Memory B cell (primary cell): ENCODE data around the gene MAEL.
"Not testable (repeated sequence)": the region's sequence is repeated elsewhere in the genome, so short reads cannot be mapped to it uniquely, and the experiment has no call there.

Experiments used
- ATAC-seq: fragments of 150-1000 bp; cut with Tn5 transposase; 2 replicates; pipeline ENCODE4 v1.10.0; 2021; ENCODE audit warnings: low read depth, mild to moderate bottlenecking, moderate library complexity
- DNase-seq, 2 donors: peaks; one replicate each; pipeline ENCODE4 v3.0.0; 2022; ENCODE audit warnings: low spot score in 2 of 2
- H3K27ac Mint-ChIP-seq: one replicate; pipeline ENCODE4 v1.8.0; 2022; ENCODE audit warnings: mild to moderate bottlenecking, moderate library complexity, mixed read lengths
- H3K27me3 Mint-ChIP-seq: one replicate; pipeline ENCODE4 v1.8.0; 2022; ENCODE audit warnings: mixed read lengths
- H3K36me3 Mint-ChIP-seq: one replicate; pipeline ENCODE4 v1.8.0; 2022; ENCODE audit warnings: mild to moderate bottlenecking, mixed read lengths
- H3K4me1 Mint-ChIP-seq: one replicate; pipeline ENCODE4 v1.8.0; 2022; ENCODE audit warnings: mixed read lengths
- H3K4me3 Mint-ChIP-seq: one replicate; pipeline ENCODE4 v1.8.0; 2022; ENCODE audit warnings: mild to moderate bottlenecking, moderate library complexity, mixed read lengths
- H3K9me3 Mint-ChIP-seq: one replicate; pipeline ENCODE4 v1.8.0; 2022; ENCODE audit warnings: mixed read lengths

Gene MAEL

GRCh38 chr1:167002354-167002753 lies 13.3 kb downstream of the MAEL start:
- Mint-ChIP-seq H3K4me1 (no peaks in the 10 kb centered on the region), H3K4me3 (no peak overlapping the region), H3K36me3 (no peaks in the 10 kb centered on the region), H3K27ac (no peak overlapping the region), H3K27me3 (peaks cover 11% of the 10 kb centered on the region), H3K9me3 (peaks cover 5% of the 10 kb centered on the region)
- ATAC-seq, result no peak
- DNase-seq, result no peak

DNA sequence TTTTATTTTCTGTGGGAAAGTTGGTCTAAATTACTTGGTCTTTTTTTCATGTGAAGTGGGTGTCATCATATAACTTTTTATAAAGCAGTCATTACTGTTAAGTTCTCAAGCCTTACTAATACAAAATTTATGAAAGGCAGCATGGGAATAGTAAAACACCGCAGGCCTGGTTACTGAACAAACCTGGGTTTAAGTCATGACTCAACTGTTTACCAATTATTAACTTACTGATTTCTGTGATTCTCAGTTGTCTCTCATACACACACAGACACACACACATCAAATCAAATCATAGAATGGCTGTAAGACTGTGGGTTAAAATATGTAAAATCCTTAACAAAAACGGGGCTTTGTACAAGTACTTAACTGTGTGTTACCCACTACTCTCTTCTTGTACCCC lies 14.6 kb downstream of the MAEL start:
- no peak for ATAC-seq
- Mint-ChIP-seq H3K4me3 (no peak overlapping the region), H3K27ac (no peak overlapping the region), H3K4me1 (no peaks in the 10 kb centered on the region), H3K36me3 (no peaks in the 10 kb centered on the region), H3K9me3 (peaks cover 5% of the 10 kb centered on the region), H3K27me3 (peaks cover 10% of the 10 kb centered on the region)
- no peak for DNase-seq

DNA sequence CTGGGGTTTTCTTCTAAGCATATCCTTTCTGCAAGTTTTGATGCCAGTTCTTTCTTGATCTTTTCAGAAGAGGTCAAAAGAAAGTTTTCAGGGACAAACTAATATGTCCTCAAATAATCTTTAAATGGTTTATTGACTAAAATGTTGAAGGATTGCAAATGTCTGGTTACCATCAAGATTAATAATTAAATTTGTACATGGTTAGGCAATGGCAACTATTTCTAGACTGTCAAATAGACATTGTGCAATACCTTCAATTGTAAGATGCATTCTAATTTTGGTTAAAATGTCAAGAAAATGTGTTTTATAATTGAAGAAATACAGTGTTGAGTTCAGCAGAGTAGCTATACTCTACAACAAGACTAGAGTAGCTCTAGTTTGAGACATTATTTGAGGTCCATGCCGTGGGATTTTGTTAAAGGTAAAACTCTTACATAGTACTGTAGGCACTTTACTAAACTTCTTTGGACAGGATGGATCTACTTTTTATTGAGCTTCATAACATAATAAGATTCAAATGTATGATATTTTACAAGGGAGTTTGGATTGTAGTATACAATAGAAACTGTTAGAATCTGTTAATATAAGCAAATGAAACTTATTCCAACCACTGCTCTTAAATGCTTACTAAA lies 22.6 kb downstream of the MAEL start:
- Mint-ChIP-seq H3K27me3 (peaks cover 13% of the 10 kb centered on the region), H3K27ac (no peak overlapping the region), H3K4me1 (no peaks in the 10 kb centered on the region), H3K9me3 (no peaks in the 10 kb centered on the region), H3K36me3 (no peaks in the 10 kb centered on the region), H3K4me3 (no peak overlapping the region)
- DNase-seq, result no peak
- ATAC-seq, result no peak

GRCh38 chr1:167012570-167012969 lies 23.5 kb downstream of the MAEL start:
- ATAC-seq (no peak), DNase-seq (no peak)
- Mint-ChIP-seq H3K4me3 (no peak overlapping the region), H3K36me3 (no peaks in the 10 kb centered on the region), H3K4me1 (no peaks in the 10 kb centered on the region), H3K27me3 (peaks cover 10% of the 10 kb centered on the region), H3K9me3 (no peaks in the 10 kb centered on the region), H3K27ac (no peak overlapping the region)

- no peaks in the 10 kb centered on the region for H3K4me1 Mint-ChIP-seq
- peaks cover 10% of the 10 kb centered on the region for H3K27me3 Mint-ChIP-seq
- H3K27ac Mint-ChIP-seq, result no peak overlapping the region
- ATAC-seq (no peak), DNase-seq (no peak)
- no peak overlapping the region for H3K4me3 Mint-ChIP-seq
- H3K9me3 Mint-ChIP-seq, result no peaks in the 10 kb centered on the region
- no peaks in the 10 kb centered on the region for H3K36me3 Mint-ChIP-seq
Measured at GRCh38 chr1:167013108-167013929, 24.2 kb downstream of the MAEL start.

DNA sequence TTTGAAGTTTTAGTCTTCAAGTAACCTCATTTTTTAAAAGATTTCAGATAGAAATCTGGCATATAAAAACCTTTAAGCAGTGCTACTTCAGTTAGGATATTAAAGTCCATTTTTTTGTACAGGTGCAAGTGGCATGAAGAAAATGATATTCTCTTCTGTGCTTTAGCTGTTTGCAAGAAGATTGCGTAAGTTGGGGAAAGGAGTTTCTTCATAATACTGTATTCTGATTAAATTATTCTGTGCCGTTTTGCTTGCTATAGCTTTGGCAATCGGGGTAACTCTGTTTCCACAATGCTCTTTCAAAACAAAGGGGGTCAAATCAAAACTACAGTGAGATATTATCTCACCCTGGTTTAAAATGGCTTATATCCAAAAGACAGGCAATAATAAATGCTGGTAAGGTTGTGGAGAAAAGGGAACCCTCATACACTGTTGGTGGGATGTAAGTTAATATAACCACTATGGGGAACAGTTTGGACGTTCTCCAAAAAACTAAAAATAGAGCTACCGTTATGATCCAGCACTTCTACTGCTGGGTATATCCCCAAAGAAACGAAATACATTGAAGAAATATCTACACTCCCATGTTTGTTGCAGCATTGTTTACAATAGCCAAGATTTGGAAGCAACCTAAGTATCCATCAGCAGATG lies 27.1 kb downstream of the MAEL start:
- DNase-seq (no peak), ATAC-seq (no peak)
- Mint-ChIP-seq H3K36me3 (no peaks in the 10 kb centered on the region), H3K27me3 (peaks cover 11% of the 10 kb centered on the region), H3K4me1 (no peaks in the 10 kb centered on the region), H3K9me3 (no peaks in the 10 kb centered on the region), H3K4me3 (no peak overlapping the region), H3K27ac (no peak overlapping the region)

DNA sequence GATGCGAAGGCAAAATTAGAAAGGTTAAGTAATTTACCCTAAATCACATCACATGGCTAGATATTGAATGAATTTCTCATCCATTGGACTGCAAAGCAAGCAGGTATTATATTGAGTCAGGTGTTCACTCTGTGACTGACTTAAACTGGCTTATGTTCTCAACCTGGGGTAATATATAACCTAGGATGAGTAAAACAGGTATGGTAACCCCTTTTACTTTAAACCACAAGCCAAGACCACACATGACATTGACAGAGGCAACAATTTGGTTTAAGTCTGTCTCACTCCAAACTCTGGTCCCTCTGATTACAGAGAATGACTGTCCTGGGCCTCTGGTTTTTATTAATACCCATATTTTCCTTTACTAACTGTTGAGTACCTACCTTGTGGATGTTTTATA lies 33.3 kb downstream of the MAEL start:
- no peaks in the 10 kb centered on the region for H3K36me3 Mint-ChIP-seq
- no peaks in the 10 kb centered on the region for H3K9me3 Mint-ChIP-seq
- ATAC-seq (no peak), DNase-seq (no peak)
- H3K27me3 Mint-ChIP-seq, result peaks cover 15% of the 10 kb centered on the region
- no peaks in the 10 kb centered on the region for H3K4me1 Mint-ChIP-seq
- no peak overlapping the region for H3K4me3 Mint-ChIP-seq
- H3K27ac Mint-ChIP-seq, result no peak overlapping the region

DNA sequence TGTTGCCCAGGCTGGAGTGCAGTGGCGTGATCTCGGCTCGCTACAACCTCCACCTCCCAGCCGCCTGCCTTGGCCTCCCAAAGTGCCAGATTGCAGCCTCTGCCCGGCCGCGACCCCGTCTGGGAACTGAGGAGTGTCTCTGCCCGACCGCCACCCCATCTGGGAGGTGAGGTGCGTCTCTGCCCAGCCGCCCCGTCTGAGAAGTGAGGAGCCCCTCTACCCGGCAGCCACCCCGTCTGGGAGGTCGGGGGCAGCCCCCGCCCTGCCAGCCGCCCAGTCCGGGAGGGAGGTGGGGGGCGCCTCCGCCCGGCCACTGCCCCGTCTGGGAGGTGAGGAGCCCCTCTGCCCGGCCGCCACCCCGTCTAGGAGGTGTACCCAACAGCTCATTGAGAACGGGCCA lies 40.5 kb downstream of the MAEL start:
- H3K9me3 Mint-ChIP-seq, DNase-seq, H3K4me3 Mint-ChIP-seq, H3K36me3 Mint-ChIP-seq, ATAC-seq, H3K4me1 Mint-ChIP-seq, H3K27ac Mint-ChIP-seq: not testable (repeated sequence)
- peaks cover 15% of the 10 kb centered on the region for H3K27me3 Mint-ChIP-seq

DNA sequence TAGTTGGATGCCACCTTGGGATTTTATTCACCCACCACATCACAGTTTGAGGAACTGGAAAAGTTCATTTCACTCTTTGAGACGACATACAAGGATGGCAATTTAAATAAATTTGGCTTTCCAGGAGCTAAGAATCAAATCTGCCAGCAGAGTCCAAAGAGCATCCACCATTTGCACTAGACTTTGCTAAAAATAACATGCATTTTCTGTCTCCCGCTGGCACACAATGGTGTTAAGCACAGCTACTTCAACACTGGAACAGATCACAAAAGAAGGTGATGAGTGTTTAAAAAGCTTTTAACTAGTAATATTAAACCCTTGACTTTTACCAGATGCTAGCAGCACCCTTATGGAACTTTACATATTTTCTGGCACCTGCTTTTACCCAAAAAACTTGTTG lies 44.6 kb downstream of the MAEL start:
- H3K4me3 Mint-ChIP-seq, result no peak overlapping the region
- no peak for DNase-seq
- no peaks in the 10 kb centered on the region for H3K4me1 Mint-ChIP-seq
- H3K9me3 Mint-ChIP-seq, result no peaks in the 10 kb centered on the region
- H3K27me3 Mint-ChIP-seq, result no peaks in the 10 kb centered on the region
- no peak overlapping the region for H3K27ac Mint-ChIP-seq
- H3K36me3 Mint-ChIP-seq, result no peaks in the 10 kb centered on the region
- ATAC-seq, result no peak

DNA sequence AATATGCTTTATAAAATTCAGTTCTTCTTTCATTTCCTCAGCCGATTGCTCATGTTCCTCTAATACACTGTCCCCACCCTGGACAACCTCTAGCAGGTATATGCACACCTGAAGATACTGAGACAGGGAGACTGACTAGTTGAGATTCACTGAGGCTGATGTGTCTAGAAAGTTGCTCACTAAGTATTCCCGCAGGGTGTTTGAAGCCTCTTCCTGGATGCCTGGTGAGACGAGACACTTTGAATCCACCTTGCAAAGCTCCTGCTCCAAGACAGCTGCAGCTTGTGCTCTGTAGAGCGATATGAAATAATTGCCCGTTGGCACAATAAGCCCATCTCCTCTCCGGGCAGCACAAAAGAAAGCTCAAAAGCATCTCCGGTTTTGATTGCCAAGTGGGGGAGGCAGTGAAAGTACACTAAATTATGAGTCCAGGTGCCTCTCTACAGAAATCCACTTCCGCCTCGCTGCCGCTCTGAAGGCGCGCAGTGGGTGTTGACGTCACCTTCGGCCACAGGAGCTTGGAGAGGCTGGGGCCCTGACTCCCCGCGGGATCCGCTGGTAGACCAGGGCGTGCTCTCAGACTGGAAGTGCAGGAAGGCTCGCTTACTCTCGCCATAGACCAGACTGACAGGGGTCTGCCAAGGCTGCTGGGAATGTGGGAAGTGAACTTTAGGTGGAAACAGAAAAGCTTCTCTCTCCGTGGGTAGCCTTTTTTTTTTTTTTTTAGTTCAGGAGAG lies 54.8 kb downstream of the MAEL start:
- ATAC-seq (peak; percentile 96), DNase-seq (peak; percentile 36 to 46)
- peak overlapping the region; percentile 75 for H3K27ac Mint-ChIP-seq
- H3K4me3 Mint-ChIP-seq, result peak overlapping the region; percentile 88
- no peaks in the 10 kb centered on the region for H3K36me3 Mint-ChIP-seq
- H3K27me3 Mint-ChIP-seq, result peaks cover 9% of the 10 kb centered on the region
- H3K4me1 Mint-ChIP-seq, result peaks cover 7% of the 10 kb centered on the region
- H3K9me3 Mint-ChIP-seq, result peaks cover 1% of the 10 kb centered on the region

DNA sequence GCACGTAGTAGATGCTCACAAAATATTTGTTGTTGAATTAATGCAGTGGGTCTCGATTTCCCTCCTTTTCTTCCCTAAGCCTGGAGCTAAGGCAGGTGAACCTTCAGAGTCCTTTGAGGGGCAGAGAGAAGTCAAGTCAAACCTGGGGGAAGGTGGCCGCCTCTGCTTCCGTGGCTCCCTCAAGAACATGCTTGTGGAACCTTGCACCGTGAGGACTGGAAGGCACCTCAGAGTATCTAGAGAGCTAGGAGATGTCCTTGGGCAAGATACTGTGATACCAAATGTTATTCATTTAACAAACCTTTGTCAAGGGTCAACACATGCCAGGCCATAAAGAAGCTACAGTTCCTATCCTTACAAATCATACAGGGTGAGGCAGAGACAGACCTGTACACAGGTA lies 62.8 kb downstream of the MAEL start:
- Mint-ChIP-seq H3K9me3 (peaks cover 1% of the 10 kb centered on the region), H3K36me3 (no peaks in the 10 kb centered on the region), H3K4me1 (no peaks in the 10 kb centered on the region), H3K27me3 (peaks cover 4% of the 10 kb centered on the region), H3K4me3 (no peak overlapping the region), H3K27ac (no peak overlapping the region)
- ATAC-seq (no peak), DNase-seq (no peak)

GRCh38 chr1:167052389-167052788 lies 63.3 kb downstream of the MAEL start:
- H3K27me3 Mint-ChIP-seq, result peaks cover 4% of the 10 kb centered on the region
- no peak overlapping the region for H3K27ac Mint-ChIP-seq
- DNase-seq (no peak), ATAC-seq (no peak)
- H3K4me1 Mint-ChIP-seq, result no peaks in the 10 kb centered on the region
- no peaks in the 10 kb centered on the region for H3K36me3 Mint-ChIP-seq
- peaks cover under 1% of the 10 kb centered on the region for H3K9me3 Mint-ChIP-seq
- no peak overlapping the region for H3K4me3 Mint-ChIP-seq

- DNase-seq, result no peak
- H3K4me1 Mint-ChIP-seq, result peaks cover 2% of the 10 kb centered on the region
- ATAC-seq, result no peak
- no peak overlapping the region for H3K4me3 Mint-ChIP-seq
- no peaks in the 10 kb centered on the region for H3K9me3 Mint-ChIP-seq
- H3K27ac Mint-ChIP-seq, result no peak overlapping the region
- H3K36me3 Mint-ChIP-seq, result no peaks in the 10 kb centered on the region
- H3K27me3 Mint-ChIP-seq, result peaks cover 4% of the 10 kb centered on the region
Measured at GRCh38 chr1:167054531-167054930, 65.5 kb downstream of the MAEL start.
